SH-SY5Y (cell line): Measurements from ENCODE around the gene ETS2.

ENCODE experiments used
- GATA2 ChIP-seq: IDR thresholded peaks from 2 replicates; pipeline ENCODE4 v1.6.1; 2011; ENCODE audit warnings: mild to moderate bottlenecking, low read depth, low read length
- GATA3 ChIP-seq: IDR thresholded peaks from 2 replicates; pipeline ENCODE4 v1.6.1; 2011; ENCODE audit warnings: low read depth, mild to moderate bottlenecking, low read length, moderate library complexity

- TF ChIP-seq GATA2 = no peak
- no peak for TF ChIP-seq GATA3
Measured at GRCh38 chr21:38833117-38833516, 27.4 kb downstream of the ETS2 start.
